ENCODE results near the gene COX4I2.
"Not testable (repeated sequence)": the region's sequence is repeated elsewhere in the genome, so short reads cannot be mapped to it uniquely, and the experiment has no call there.

Gene COX4I2

DNA sequence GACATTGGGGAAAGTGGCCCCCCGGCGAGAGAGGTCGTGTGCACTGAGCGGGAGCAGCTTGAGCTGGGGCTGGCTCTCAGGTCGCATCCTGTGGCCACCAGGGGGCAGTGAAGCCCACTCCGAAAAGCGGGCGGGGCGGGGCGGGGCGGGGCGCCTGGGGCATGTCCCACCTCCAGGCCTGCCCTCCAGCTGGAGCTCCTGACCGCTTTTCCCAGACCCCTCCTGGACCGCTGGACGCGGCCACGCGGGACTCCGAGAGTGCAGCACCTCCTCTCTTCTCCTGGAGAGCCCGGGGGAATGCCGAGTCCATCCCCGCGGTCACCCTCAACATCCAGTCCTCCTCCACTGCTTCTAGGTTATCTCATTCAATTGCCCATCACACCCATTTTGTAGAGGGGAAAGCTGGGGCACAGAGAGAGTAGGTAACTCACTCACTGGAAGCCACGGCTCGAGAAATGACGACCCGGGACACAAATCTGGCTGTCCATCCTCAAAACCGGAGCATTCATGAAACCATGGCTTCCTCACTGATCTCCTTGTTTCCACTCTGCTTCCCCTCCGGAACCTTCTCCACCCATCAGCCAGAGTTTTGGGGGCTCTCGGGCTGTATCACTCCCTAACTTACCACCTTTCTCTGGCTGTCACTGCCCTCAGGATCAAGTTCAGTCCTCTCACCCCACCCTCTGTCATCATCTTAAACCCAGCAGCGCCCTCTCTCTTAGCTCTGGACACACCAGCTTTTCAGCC, 24.1 kb downstream of the COX4I2 start:
- no peak for DNase-seq

DNA sequence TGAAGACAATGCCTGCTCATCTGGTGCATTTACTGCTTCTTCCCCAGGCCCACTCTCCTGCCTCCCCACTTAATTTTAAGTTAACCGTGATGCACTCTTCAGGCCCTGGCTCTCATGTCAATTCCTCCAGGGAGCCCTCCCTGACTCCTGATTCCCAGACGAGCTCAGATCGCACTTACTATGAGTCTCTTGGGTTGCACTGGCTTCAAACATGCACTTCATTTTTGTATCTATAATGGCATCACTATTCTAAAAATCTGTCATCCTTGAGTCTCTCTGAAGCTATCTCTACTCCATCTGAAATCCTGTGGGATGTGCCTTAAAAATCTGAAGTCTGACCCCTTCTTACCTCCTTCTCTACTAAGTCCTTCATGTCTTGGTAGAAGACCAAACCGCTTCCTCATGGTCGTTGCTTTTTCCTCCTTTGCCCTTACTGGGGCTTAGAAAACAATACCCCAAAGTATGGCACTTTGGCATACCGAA, 24.7 kb downstream of the COX4I2 start:
- DNase-seq: no peak

DNA sequence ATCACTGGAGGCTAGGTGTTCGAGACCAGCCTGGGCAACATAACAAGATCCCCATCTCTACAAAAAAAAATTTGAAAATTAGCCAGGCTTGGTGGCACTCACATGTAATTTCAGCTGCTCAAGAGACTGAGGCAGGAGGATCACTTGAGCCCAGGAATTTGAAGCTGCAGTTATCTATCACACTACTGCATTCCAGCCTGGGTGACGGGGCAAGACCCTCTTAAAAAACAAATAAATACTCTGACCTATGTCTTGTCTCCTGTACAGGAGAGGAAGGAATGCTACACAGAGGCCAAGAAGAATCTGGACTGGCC, 25.8 kb downstream of the COX4I2 start:
- DNase-seq: no peak

DNA sequence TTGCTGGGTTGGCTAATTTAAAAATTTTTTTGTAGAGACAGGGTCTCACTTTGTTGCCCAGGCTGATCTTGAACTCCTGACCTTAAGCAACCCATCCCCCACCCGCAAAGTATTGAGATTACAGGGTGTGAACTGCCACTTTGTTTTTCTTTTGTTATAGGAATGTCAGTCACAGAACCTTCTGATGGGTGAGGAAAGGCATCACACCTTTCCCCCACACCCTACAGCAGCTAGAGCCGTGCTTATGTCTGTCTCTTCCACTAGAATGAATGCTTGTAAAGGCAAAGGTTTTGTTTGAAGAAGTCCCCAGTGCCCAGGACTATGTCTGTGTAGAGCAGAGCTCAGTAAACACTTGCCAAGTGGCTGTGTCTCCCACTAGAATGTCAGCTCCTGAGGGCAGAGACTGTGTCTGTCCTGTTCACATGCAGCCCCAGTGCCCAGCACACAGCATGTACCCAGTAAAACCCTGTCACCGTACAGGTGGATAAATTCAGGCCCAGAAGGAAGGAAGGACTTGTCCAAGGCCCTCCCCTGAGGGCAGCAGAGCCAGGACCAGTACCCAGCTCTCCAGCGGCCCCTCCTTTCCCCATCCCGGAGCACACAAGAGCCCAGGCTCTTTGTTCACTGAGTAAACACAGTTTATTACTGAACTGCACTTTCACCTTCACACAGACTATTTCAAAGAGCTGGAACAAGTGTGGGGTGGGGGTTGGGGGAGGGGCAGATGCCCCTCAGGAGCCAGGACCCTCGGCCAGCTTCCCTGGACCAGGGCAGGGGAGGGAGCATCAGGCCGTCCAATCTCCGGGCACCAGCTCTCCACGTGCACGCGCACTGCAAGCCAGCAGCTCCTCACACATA, 26.4 kb downstream of the COX4I2 start:
- no peak for DNase-seq

DNA sequence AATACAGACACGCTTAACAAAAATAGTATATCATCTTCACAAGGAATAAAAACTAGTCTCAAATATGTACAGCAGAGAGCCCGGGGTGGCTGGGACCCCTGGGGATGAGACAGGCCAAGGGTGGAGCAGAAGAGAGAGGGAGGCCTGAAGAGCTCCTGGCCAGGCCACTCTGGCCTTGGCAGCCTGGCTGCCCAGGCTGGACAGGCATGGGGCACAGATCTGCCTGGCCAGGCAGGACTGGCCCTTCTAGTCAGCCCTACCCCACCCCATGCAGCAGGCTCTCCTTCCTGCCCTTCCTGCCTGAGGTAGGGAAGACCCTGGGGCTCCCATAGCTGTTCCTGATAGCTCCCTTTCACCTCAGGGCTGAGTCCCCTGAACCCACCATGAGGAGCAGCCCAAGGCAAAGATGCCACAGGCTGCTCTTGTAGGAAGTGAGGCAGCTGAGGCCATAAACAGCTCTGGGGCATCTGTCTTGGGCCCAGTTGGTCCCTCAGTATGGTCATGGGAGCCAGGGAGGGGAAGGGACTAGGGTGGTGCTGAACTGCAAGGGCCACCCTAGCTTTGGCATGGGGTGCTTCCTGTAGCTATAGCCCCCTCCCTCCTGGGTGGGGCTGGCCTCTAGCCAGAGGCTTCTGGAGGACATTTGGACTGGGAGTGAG, 27.1 kb downstream of the COX4I2 start:
- no peak for DNase-seq

DNA sequence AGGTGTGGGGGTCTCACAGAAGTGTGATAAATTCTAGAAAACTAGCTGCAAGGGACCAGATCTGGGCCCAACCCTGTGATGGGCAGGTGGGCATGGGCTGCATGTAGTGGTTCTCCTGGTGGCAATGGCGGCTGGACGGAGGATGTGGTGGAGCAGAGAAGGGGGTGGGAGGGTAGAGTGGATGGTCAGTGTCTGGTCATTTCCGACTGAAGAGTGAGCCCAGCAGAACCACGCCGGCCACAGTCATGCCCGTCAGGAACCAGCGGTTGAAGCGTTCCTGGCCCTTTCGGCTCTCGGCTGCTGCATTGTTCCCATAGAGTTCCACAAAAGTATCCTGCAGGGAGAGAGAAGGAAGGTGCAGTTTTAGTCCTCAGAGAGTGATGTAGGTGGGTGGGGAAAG, 28.0 kb downstream of the COX4I2 start:
- DNase-seq: no peak

DNA sequence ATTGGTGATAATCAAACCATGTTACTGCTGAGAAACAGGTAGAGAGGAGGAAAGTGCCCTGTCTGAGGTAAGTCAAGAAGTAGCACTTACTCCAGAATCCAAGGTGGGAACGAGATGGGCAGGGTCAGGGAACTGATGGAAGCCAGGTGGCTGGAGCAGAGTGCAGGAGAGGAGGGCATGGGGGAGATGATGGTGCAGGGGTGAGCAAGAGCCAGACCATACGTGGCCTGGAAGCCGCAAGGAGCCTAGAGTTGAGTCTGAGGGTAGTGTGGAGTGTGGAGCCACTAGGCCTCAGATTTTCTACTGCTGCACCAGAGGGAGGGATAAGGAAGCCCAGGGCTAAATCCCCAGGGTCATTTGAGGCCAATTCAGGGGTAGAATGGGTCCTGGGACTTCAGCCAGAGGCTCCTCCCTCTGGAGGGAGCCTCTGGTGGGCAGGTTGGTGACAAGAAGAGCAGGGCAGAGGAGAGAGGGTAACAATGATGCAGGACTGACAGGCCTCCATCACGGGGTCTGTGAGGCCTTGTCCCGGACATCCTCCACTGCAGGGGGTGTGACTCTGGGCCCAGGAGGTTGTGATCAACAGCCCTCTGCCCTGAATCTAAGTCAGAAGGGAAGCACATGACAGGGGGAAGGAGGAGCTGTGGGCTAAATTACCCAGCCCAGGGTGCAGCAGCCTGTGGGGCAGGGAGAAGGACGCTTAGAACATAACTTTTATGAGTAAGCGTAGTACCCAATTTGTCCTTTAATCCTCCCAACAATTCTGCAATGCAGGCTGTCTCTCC, 28.7 kb downstream of the COX4I2 start:
- no peak for DNase-seq

DNA sequence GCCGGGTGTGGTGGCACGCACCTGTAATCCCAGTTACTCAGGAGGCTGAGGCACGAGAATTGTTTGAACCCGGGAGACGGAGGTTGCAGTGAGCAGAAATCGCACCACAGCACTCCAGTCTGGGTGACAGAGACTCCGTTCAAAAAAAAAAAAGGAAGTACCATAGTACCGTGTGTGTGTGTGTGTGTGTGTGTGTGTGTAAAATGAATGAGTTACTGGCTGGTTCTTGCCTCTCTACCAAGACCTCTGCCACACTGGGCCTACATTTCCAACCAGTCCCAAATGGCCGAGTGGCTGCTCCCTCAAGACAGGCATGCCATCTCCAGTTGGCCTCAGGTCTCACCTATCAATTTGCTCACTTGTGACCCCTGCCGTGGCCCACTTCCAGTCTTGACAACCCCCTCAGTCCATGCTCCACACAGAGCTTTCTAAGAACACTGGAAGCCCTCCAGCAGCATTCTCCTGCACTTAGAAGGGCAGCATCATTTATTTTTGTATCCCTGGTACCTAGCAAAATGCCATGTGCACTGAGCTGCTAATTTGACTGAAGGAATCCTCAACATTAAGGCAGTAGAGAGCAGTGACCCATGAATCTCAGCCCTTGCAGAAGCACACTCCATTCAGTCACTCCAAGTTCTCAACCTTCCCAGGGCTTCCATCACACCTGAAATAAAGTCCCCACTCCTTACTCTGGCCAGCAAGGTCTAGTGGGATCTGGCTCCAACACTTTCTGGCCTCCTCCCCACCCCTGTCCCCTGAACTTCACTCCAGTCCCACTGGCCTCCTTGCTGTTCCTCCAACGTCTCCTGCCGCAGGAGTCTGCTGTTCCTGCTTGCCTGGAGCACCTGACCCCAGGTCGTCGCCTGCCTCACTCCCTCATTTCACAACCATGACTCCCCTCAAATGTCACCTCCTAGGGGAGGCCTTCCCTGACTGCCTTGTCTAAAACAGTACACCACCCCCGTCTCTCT, 29.9 kb downstream of the COX4I2 start:
- DNase-seq: no peak

DNA sequence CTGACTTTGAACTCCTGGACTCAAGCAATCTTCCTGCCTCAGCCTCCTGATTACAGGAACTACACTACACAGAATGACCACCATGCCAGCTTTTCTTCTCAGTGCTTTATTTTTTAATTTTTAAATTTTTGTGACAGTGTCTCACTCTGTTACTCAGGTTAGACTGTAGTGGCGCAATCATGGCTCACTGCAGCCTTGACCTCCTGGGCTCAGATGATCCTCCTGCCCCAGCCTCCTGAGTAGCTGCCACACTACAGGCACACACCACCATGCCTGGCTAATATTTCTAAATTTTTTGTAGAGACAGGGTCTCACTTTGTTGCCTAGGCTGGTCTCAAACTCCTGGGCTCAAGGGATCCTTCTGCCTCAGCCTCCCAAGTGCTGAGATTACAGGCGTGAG, 31.2 kb downstream of the COX4I2 start:
- DNase-seq: not testable (repeated sequence)

DNA sequence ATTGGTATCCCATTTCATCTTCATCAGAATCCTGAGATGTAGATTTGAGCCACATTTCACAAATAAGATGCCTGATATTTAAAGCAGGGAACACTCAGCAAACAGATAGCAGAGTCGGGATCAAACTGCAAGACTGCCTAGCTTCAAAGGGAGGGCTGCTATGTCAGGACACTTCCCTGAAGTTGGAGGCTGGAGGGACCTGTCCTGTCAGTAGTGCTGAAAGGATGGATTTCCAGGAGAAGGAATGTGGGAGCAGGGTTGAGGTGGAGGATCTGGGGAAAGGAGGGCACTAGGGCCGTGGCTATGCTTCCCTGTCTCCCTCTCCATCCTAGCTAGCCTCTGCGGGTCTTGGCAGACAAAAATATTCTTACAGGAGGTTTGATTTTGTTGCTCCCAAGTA, 32.2 kb downstream of the COX4I2 start:
- DNase-seq: no peak

DNA sequence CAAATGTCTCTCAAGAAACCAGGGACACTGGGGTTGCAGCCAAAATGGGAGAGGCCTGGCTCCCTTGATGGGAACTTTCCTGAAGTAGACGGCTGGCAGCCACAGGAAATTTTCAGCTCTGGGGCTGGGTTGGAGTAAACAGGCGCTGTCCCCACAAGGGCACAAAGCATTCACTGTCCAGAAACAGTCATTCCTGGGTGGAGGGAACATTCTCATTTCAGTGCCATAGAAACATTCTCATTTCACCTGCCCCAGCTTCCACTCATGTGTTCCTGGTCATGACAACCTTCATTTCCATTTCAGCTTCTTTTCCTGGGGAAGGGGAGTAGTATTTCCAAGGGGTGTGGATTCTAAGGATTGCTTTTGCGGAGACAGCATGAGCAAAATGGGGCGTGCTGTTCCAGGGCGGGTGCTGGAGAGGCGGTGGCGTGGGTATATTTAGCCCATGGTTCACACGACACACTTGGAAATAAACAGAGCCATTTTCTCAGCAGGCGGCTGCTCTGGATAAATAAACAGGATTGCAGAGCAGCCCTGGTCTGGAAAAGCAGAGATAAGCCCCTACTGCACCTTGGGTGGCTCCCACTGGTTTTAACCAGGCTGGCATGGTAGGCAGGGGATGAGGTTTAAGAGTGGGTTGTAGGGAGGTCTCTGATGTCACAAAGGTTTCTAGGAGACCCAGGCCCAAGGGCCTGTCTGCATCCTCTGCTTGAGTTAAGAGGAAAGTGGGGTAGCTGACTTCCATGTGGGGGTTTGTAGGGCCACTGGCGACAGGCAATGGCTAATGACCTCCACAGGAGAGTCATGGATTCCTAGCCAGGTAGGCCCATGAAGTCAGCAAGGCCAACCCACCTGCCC, 32.9 kb downstream of the COX4I2 start:
- DNase-seq: no peak

DNA sequence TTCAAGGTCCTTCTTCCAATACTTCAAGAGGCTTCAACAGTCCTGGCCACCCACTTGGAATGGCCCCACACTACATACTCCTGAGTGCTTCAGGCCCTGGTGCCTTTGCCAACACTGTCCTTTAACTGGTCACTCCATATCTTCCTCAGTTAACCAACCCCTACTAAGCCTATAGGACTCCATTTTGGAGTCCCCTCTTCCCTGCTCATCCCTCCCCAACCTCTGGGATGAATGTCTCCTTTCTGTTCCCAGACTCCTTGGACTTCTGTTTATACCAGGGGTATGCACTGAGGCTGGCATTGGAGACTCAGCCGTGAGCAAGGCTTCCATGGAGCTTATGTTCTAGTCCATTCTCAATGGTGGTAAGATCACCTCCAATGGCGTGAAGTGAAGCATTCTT, 33.6 kb downstream of the COX4I2 start:
- no peak for DNase-seq

DNA sequence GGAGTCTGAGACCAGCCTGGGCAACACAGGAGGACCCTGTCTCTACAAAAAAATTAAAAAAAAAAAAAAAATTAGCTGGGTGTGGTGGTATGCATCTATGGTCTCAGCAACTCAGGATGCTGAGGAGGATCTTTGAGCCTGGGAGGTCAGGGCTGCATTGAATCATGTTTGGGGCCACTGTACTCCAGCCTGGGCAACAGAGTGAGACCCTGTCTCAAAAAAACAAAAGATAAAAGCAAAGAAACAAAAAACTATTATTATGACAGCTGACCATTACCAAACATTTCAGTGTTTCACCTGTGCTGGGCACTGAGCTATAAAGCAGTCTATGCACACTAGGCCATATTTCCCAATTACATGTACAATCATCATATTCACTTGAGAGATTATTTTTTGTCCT, 35.7 kb downstream of the COX4I2 start:
- DNase-seq: no peak

DNA sequence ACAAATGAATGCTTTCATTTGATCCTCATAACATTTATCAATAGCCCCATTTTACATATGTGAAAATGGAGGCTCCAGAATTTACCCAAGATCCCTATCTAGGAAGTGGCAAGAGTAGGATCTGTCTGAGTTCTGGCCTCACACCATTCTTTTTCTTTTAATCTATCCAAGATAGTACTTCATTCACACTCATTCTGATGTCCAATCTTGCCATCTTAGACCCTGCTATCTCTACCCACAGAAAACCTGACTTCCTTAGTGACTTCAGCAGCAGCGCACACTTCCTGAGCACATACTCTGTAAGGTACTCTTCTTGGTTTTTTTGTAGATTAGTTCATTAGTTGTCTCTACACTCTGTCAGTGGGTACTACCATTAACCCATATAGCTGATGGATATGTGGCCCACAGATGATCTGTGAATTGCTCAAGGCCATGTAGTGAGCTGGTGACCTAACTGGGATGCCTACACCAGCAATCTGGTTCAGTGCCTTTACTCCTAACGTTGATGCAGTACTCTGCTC, 36.3 kb downstream of the COX4I2 start:
- DNase-seq: no peak

DNA sequence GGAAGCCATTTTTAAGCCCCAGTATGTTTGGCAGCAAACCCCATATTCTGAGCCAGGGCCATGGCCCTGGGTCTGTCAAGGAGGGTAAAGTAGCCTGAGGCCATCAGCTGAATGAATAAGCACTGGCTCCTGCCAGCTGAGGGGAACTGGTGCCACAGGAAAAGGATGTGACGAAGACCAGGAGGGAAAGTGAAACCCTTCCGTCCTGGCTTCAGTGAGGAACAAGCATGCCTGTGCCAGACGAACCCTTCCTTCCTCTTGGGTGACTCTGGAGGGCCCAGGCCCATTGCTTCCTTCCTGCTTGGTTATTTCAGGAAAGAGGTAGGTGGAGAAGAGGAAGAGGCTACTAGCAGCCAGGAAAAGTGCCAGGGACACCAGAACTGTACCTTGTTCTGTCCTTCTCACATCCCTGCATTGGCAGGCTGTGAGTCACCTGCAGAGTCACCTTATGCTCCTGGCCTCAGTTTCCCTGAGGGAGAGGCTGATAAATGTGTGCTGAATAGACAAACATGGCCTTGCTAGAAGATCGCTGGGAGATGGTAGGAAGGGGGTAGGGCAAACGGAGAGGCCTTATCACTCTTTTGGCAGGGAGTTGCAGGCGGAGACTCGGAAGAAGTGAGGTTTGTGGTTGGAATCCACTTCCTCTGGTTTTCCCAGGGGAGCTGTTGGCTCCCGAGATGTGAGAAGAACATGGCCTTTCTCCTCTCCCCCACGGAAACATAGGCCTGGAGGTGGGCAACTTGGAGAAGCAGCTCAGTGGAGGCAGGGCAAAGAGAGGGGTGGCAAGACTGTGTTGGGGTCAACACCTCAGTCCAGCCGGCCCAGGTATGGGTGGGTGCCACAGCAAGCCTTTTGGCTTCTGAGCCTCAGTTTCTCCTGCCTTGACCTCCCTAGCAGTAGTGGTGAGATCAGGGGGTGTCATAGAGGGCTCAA, 37.4 kb downstream of the COX4I2 start:
- no peak for DNase-seq

DNA sequence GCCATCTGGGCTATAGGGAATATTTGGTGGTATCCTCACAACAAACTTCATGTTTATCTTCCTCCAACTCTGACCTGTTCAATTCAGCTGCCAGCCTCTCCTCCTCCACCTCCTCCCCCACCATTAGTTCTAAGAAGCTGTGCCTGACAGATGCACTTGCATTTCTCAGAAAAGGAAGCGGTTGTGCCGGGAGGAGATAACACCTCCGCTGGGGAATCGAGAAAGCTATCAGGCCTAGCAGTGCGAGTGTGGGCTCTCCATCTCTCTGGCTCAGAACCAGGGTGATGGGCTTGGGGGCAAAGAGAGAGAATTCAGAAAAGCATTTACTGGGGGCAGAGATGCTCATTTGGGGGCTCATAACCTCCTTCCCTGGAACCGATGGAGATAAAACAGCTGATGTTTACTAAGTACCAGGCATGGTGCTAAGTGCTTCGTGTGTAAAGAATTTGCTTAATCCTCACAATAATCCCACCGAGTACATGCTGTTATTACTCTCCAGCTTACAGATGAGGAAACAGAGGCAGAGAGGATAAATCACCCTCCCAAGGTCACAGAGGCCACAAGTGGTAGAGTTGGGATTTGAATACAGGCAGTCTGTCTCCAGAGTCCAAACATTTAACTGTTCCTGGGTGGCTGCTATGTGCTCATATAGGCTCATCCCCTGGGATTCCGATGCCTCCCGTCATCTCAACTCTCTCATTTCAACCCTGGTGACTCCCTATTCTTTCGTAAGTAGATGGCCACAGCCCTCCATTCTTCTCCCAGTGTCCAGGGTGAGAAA, 38.3 kb downstream of the COX4I2 start:
- DNase-seq: no peak

DNA sequence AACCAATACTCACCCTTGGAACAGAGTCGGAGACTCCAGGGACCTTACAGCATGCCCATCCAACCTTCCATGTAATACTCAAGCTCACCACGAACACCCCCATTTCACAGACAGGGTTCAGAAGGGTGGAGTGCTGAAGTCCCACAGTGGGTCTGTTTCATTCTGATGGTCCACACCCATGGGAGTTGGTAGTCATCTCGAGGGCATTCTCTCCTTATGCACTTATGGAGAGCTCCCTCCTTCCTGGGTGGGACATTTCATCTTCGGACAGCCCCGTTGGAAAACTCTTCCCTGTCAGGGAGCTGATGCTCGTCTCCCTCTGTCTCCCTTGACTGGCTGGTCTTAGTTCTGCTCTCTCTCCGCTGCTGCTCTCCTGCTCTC, 38.9 kb downstream of the COX4I2 start:
- no peak for DNase-seq

DNA sequence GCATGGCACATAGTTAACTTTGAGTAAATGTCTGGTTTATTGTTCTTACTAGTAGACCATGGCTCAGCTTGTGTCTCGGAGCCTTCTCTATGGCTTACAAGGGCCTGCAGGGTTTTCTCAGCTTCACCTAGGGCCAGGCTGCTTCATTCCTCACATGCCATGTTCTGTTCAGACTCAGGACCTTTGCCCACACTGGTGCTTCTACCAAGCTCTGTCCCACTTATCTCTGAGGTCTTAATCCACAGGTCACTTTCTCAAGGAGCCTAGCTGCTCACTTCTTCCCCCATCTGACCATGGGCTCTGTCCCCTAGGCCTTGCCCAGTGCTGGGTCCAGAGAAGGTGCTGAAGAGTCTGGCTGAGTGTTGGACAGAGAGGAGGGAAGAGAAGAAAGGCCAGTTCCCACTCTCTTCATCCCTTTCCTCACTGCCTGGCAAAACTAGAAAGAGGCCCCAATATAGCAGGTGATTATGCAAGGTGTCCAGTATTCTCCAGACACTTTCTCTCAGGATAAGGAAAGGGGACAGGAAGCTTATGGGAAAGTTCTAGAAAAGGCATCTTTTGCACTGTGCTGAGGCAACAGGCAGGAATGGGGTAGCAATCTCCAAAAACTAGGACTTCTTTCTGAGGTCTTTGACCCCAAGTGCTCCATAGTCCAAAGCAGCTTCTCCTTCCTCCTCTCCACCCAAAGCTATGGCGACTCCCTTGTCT, 40.0 kb downstream of the COX4I2 start:
- no peak for DNase-seq
